A673 (cell line): ENCODE measurements around the gene LIPF.

Source experiments
- EZH2 ChIP-seq: fragments of 200-600 bp; sonication (generic); IDR thresholded peaks from 2 replicates; pipeline ENCODE4 v1.6.1; 2017; ENCODE audit warnings: borderline replicate concordance, low read depth, mild to moderate bottlenecking, mixed read lengths, antibody characterized with exemption, low read length; ENCODE audit not compliant: poor library complexity, severe bottlenecking
- TF ChIP-seq, protein P1 (sequence below): fragments of 300-800, 200-600 bp; sonication (generic); conservative IDR thresholded peaks from 2 replicates; pipeline ENCODE4 v1.5.1; 2017; ENCODE audit warnings: low read depth, mild to moderate bottlenecking, antibody characterized with exemption, low read length, moderate library complexity, mixed read lengths

DNA sequence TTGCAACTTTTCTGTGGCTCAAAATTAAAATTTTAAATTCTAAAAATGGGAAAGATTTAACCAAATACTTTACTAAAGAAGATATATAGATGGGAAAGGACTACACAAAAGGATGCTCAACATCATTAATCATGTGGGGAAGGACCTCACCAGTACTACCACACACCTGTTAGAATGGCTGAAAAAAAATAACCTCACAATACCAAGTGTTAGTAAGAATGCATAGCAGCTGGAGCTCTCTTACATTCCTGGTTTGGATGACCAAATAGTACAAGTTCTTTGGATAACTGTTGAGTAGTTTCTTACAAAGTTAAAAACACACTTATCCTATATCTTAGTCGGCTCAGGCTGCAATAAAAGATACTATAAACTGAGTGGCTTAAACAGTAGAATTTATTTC lies 43.8 kb upstream of the LIPF start:
- TF ChIP-seq, protein P1, sequence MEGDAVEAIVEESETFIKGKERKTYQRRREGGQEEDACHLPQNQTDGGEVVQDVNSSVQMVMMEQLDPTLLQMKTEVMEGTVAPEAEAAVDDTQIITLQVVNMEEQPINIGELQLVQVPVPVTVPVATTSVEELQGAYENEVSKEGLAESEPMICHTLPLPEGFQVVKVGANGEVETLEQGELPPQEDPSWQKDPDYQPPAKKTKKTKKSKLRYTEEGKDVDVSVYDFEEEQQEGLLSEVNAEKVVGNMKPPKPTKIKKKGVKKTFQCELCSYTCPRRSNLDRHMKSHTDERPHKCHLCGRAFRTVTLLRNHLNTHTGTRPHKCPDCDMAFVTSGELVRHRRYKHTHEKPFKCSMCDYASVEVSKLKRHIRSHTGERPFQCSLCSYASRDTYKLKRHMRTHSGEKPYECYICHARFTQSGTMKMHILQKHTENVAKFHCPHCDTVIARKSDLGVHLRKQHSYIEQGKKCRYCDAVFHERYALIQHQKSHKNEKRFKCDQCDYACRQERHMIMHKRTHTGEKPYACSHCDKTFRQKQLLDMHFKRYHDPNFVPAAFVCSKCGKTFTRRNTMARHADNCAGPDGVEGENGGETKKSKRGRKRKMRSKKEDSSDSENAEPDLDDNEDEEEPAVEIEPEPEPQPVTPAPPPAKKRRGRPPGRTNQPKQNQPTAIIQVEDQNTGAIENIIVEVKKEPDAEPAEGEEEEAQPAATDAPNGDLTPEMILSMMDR: no peak
- TF ChIP-seq EZH2: no peak
